ENCODE results near the gene IL1RAP.

- TF ChIP-seq CTCF (IDR thresholded peaks at IDR 0.05), result no peak
- TF ChIP-seq POLR2A (IDR thresholded peaks at IDR 0.05), result no peak
Measured at GRCh38 chr3:190589326-190589725, 75.4 kb downstream of the IL1RAP start.
